H1 (cell line): Measurements from ENCODE around the gene PARP14. TPM values are rescaled to one million over a fixed set of nuclear protein-coding genes. Genes with fewer than 3 reads are reported as not detected.

ENCODE experiments used
- CTCF ChIA-PET: fragments of 300-600 bp; sonication (Branson Sonifier 250); formaldehyde crosslinking; loops from one replicate; lab custom pipeline; 2021; ENCODE audit not compliant: partially characterized antibody; lab: Charles Lee
- POLR2A ChIA-PET: fragments of 300-600 bp; sonication (Branson Sonifier 250); formaldehyde crosslinking; loops from one replicate; lab custom pipeline; 2021; ENCODE audit warnings: inconsistent platforms; ENCODE audit not compliant: partially characterized antibody; lab: Charles Lee
- DNase-seq, 2 experiments: peaks; one replicate each; pipeline versions ENCODE4 v3.0.0 to v3.0.0-alpha.2; 2010 to 2022; ENCODE audit warnings: low spot score in 2 of 2, low read depth in 1 of 2, mixed read lengths in 1 of 2
- FAIRE-seq: peaks from 2 replicates; lab custom pipeline; 2011; peaks lifted over from hg19 to GRCh38; lab: Jason Lieb, UNC
- H2AFZ ChIP-seq: 2 replicates; pipeline ENCODE4 v1.8.1; 2012; ENCODE audit warnings: low read length, inconsistent platforms
- H2AK5ac ChIP-seq: 2 replicates; pipeline ENCODE4 v1.6.1; 2013; ENCODE audit warnings: low read depth, low read length
- H2BK120ac ChIP-seq: replicated peaks from 2 replicates; pipeline ENCODE3; 2013; ENCODE audit warnings: low read depth, low read length, inconsistent platforms
- H2BK12ac ChIP-seq: 2 replicates; pipeline ENCODE4 v1.6.1; 2013; ENCODE audit warnings: low read depth, low read length
- H2BK15ac ChIP-seq: 2 replicates; pipeline ENCODE4 v1.6.1; 2013; ENCODE audit warnings: low read length
- H2BK20ac ChIP-seq: 2 replicates; pipeline ENCODE4 v1.6.1; 2013; ENCODE audit warnings: low read length
- H2BK5ac ChIP-seq: 2 replicates; pipeline ENCODE4 v1.6.1; 2013; ENCODE audit warnings: low read depth, low read length
- H3K14ac ChIP-seq: 2 replicates; pipeline ENCODE4 v1.6.1; 2013; ENCODE audit warnings: inconsistent platforms; ENCODE audit not compliant: insufficient read length
- H3K18ac ChIP-seq: 2 replicates; pipeline ENCODE4 v1.6.1; 2013; ENCODE audit warnings: low read length; ENCODE audit errors: extremely low read depth
- H3K23ac ChIP-seq: 2 replicates; pipeline ENCODE4 v1.6.1; 2013; ENCODE audit warnings: inconsistent platforms; ENCODE audit not compliant: insufficient read length
- H3K23me2 ChIP-seq: 2 replicates; pipeline ENCODE4 v1.6.1; 2013; ENCODE audit warnings: low read depth, low read length
- H3K27ac ChIP-seq: 2 replicates; pipeline ENCODE4 v1.6.1; 2011; ENCODE audit warnings: low read depth, low read length, inconsistent platforms
- H3K27me3 ChIP-seq, 4 experiments: replicated peaks in 1 of 4; 1 replicate in 1 of 4; 2 replicates in 3 of 4; pipeline versions ENCODE4 v1.6.1 to v1.8.1; 2011 to 2013; ENCODE audit warnings: low read length in 3 of 4, mild to moderate bottlenecking in 3 of 4, inconsistent platforms in 2 of 4, mixed read lengths in 2 of 4, moderate library complexity in 1 of 4; ENCODE audit not compliant: control insufficient read depth in 3 of 4, insufficient read depth in 3 of 4; ENCODE audit errors: extremely low read depth in 1 of 4
- H3K36me3 ChIP-seq, 4 experiments: 2 replicates each; pipeline versions ENCODE4 v1.6.1 to v1.8.1; 2011 to 2013; ENCODE audit warnings: mild to moderate bottlenecking in 4 of 4, low read length in 3 of 4, moderate library complexity in 2 of 4, control low read depth in 1 of 4, inconsistent platforms in 1 of 4; ENCODE audit not compliant: insufficient read depth in 4 of 4, control insufficient read depth in 2 of 4
- H3K4ac ChIP-seq: replicated peaks from 2 replicates; pipeline ENCODE3; 2013; ENCODE audit warnings: low read length, low read depth, mixed read lengths, inconsistent platforms; ENCODE audit not compliant: insufficient read length
- H3K4me1 ChIP-seq, 4 experiments: replicated peaks in 1 of 4; 1 replicate in 1 of 4; 2 replicates in 3 of 4; pipeline versions ENCODE4 v1.6.1 to v1.8.1; 2011 to 2013; ENCODE audit warnings: low read length in 3 of 4, inconsistent platforms in 2 of 4, mixed read lengths in 1 of 4; ENCODE audit not compliant: insufficient read depth in 4 of 4, control insufficient read depth in 3 of 4
- H3K4me2 ChIP-seq, 2 experiments: 2 replicates each; pipeline versions ENCODE4 v1.6.1 to v1.8.1; 2011 to 2013; ENCODE audit warnings: low read depth in 2 of 2, low read length in 2 of 2, control low read depth in 1 of 2, inconsistent platforms in 1 of 2, mild to moderate bottlenecking in 1 of 2; ENCODE audit not compliant: insufficient read depth in 1 of 2
- H3K4me3 ChIP-seq, 4 experiments: fragments of 200-600, 300-600 bp in 1 of 4; sonication (generic), shearing (Covaris generic), sonication (Bioruptor Twin) in 1 of 4; 2 replicates each; pipeline versions ENCODE4 v1.5.1 to v1.8.1; 2011 to 2016; ENCODE audit warnings: low read length in 4 of 4, low read depth in 3 of 4, control low read depth in 2 of 4, inconsistent platforms in 2 of 4, mild to moderate bottlenecking in 2 of 4, mixed read lengths in 1 of 4, moderate library complexity in 1 of 4; ENCODE audit not compliant: insufficient read depth in 2 of 4; ENCODE audit errors: extremely low read depth in 1 of 4
- H3K56ac ChIP-seq: replicated peaks from 2 replicates; pipeline ENCODE3; 2013; ENCODE audit warnings: low read depth, mild to moderate bottlenecking, mixed read lengths, low read length, inconsistent platforms; ENCODE audit not compliant: insufficient read length
- H3K79me1 ChIP-seq: 2 replicates; pipeline ENCODE4 v1.6.1; 2013; ENCODE audit warnings: low read depth, low read length, control low read depth
- H3K79me2 ChIP-seq, 2 experiments: 2 replicates each; pipeline versions ENCODE4 v1.6.1 to v1.8.1; 2012 to 2013; ENCODE audit warnings: low read length in 2 of 2, mild to moderate bottlenecking in 2 of 2, inconsistent platforms in 1 of 2; ENCODE audit not compliant: insufficient read depth in 2 of 2, control insufficient read depth in 1 of 2
- H3K9ac ChIP-seq, 4 experiments: replicated peaks in 1 of 4; 1 replicate in 1 of 4; 2 replicates in 3 of 4; pipeline versions ENCODE4 v1.6.1 to v1.8.1; 2011 to 2013; ENCODE audit warnings: low read depth in 3 of 4, low read length in 3 of 4, control low read depth in 2 of 4, mild to moderate bottlenecking in 2 of 4, moderate library complexity in 2 of 4, inconsistent platforms in 1 of 4; ENCODE audit errors: extremely low read depth in 1 of 4
- H3K9me3 ChIP-seq, 2 experiments: 2 replicates each; pipeline versions ENCODE4 v1.6.1 to v1.8.1; 2012 to 2013; ENCODE audit warnings: mild to moderate bottlenecking in 2 of 2, moderate library complexity in 2 of 2, control low read depth in 1 of 2, inconsistent platforms in 1 of 2, low read depth in 1 of 2, low read length in 1 of 2, mixed read lengths in 1 of 2; ENCODE audit not compliant: insufficient read depth in 2 of 2
- H4K20me1 ChIP-seq, 2 experiments: replicated peaks in 1 of 2; 2 replicates each; pipeline versions ENCODE3 to v1.8.1; 2011 to 2013; ENCODE audit warnings: inconsistent platforms in 2 of 2, low read length in 2 of 2, mild to moderate bottlenecking in 1 of 2; ENCODE audit not compliant: insufficient read depth in 2 of 2, control insufficient read depth in 1 of 2
- H4K5ac ChIP-seq: 2 replicates; pipeline ENCODE4 v1.6.1; 2013; ENCODE audit warnings: low read length, low read depth, mixed read lengths, inconsistent platforms; ENCODE audit not compliant: insufficient read length
- H4K8ac ChIP-seq: 2 replicates; pipeline ENCODE4 v1.8.0; 2013; ENCODE audit warnings: mild to moderate bottlenecking, moderate library complexity, low read length, inconsistent platforms; ENCODE audit not compliant: insufficient read depth; ENCODE audit errors: extremely low read depth
- H4K91ac ChIP-seq: replicated peaks from 2 replicates; pipeline ENCODE3; 2013; ENCODE audit warnings: low read length, mixed read lengths, inconsistent platforms; ENCODE audit not compliant: insufficient read length
- ASH2L ChIP-seq: fragments of 200-600, 300-600 bp; sonication (generic); IDR thresholded peaks from one replicate; pipeline ENCODE4 v1.7.1; 2017; ENCODE audit warnings: low read length
- CBX8 ChIP-seq: fragments of 300-800, 300-1000 bp; sonication (generic); IDR thresholded peaks from 2 replicates; pipeline ENCODE4 v1.7.1; 2016; ENCODE audit warnings: low read depth, low read length, borderline replicate concordance
- CEBPB ChIP-seq: IDR thresholded peaks from 2 replicates; pipeline ENCODE4 v1.6.1; 2012; ENCODE audit warnings: low read depth, low read length
- GABPA ChIP-seq: IDR thresholded peaks from 2 replicates; pipeline ENCODE4 v1.6.1; 2011; ENCODE audit warnings: mild to moderate bottlenecking, low read length, moderate library complexity, borderline replicate concordance; ENCODE audit not compliant: insufficient read depth
- KDM4A ChIP-seq: IDR thresholded peaks from one replicate; pipeline ENCODE4 v1.7.1; 2012; ENCODE audit warnings: low read depth, mild to moderate bottlenecking, moderate library complexity, low read length, inconsistent platforms; ENCODE audit not compliant: severe bottlenecking
- SUZ12 ChIP-seq: fragments of 200-600 bp; sonication (generic); IDR thresholded peaks from 2 replicates; pipeline ENCODE4 v1.6.1; 2012; ENCODE audit warnings: mild to moderate bottlenecking, inconsistent platforms, low read length, moderate library complexity, mixed read lengths
- ZNF274 ChIP-seq: IDR thresholded peaks from 2 replicates; pipeline ENCODE4 v1.7.0; 2012; ENCODE audit warnings: low read length, borderline replicate concordance; ENCODE audit errors: extremely low read depth
- WGBS, 2 experiments: shearing (Covaris generic) in 1 of 2; methylation state at CpG; one replicate each; pipeline versions ENCODE4 v1.1.6 to v1.1.7; 2013 to 2015; ENCODE audit warnings: low lambda C conversion rate in 2 of 2, mixed read lengths in 2 of 2, inconsistent platforms in 1 of 2, low coverage in 1 of 2, missing lambda C conversion rate in 1 of 2; ENCODE audit not compliant: insufficient replicate concordance in 2 of 2, insufficient coverage in 1 of 2, insufficient read length in 1 of 2; ENCODE audit errors: extremely low coverage in 1 of 2, missing lambda C conversion rate in 1 of 2; 5-methylcytosine and 5-hydroxymethylcytosine counted together
- polyA plus RNA-seq, 7 experiments: library from polyadenylated mRNA; depleted of rRNA in 3 of 7; stranded (reverse) in 5 of 7; unstranded in 2 of 7; fragments of >200 nt in 5 of 7; fragments of 200-250 nt in 2 of 7; gene quantifications; 1 replicate in 5 of 7; 2 replicates in 1 of 7; 4 replicates in 1 of 7; pipeline versions ENCODE4 v1.2.1 to v1.2.3, GENCODE V29; 2011 to 2013; ENCODE audit warnings: missing spikeins in 2 of 7, mixed read lengths in 2 of 7
- total RNA-seq: library from RNA; stranded (reverse); fragmentation: NEBNext Ultra II Directional; extraction: Animal tissue kit (Norgen Biotek cat#: 25700); gene quantifications from 2 replicates; pipeline ENCODE4 v1.2.1, GENCODE V29; 2021

Gene PARP14
- total and polyA plus RNA-seq, 2 of the 8 experiments (the other 6 are each of a cell fraction or from before 2014, with no cell fraction given) = 12.6 to 17.6 TPM

- H2BK15ac ChIP-seq = no peak overlapping the region
- WGBS, 2 experiments = 100% methylated on average over 1 of the region's 1 CpG; no CpG with 5 or more reads in 1 of the 2 experiments
- no peak overlapping the region for H3K18ac ChIP-seq
- H2BK12ac ChIP-seq = no peak overlapping the region
- H3K14ac ChIP-seq = no peak overlapping the region
- no peaks in the 10 kb centered on the region for H4K20me1 ChIP-seq
- no peak overlapping the region for H2BK20ac ChIP-seq
- H3K9ac ChIP-seq = no peak overlapping the region
- no peak overlapping the region for H3K4ac ChIP-seq
- H3K27ac ChIP-seq = no peak overlapping the region
- ChIA-PET CTCF (interaction anchor here (1.5 kb wide), 1 partner anchor 7 kb away, joined by 4 read pairs; no protein-coding TSS in a partner anchor), POLR2A (no interaction called here)
- DNase-seq = no peak
- H3K23me2 ChIP-seq = no peaks in the 10 kb centered on the region
- FAIRE-seq = no peak
- no peaks in the 10 kb centered on the region for H3K27me3 ChIP-seq
- H3K79me2 ChIP-seq = no peaks in the 10 kb centered on the region
- H3K4me3 ChIP-seq = no peak overlapping the region
- no peak overlapping the region for H3K56ac ChIP-seq
- H4K91ac ChIP-seq = no peak overlapping the region
- TF ChIP-seq KDM4A (no peak), GABPA (no peak), ASH2L (no peak), ZNF274 (no peak), CBX8 (no peak), SUZ12 (no peak), CEBPB (no peak)
- H3K36me3 ChIP-seq = peaks cover 2 to 27% (median 14%) of the 10 kb centered on the region in 4 experiments; a peak in 7 of 8 replicates
- no peaks in the 10 kb centered on the region for H3K4me1 ChIP-seq
- no peak overlapping the region for H4K8ac ChIP-seq
- no peak overlapping the region for H2BK5ac ChIP-seq
- H2AFZ ChIP-seq = no peak overlapping the region
- no peak overlapping the region for H4K5ac ChIP-seq
- H2BK120ac ChIP-seq = no peak overlapping the region
- H3K4me2 ChIP-seq = no peak overlapping the region
- no peaks in the 10 kb centered on the region for H3K79me1 ChIP-seq
- H2AK5ac ChIP-seq = no peak overlapping the region
- no peaks in the 10 kb centered on the region for H3K9me3 ChIP-seq
- no peak overlapping the region for H3K23ac ChIP-seq
Measured at GRCh38 chr3:122690096-122690495, 9.5 kb downstream of the PARP14 start.
